ENCODE data around the gene CERK. TPM values are rescaled to one million over a fixed set of nuclear protein-coding genes. Genes with fewer than 3 reads are reported as not detected.
"Not testable (repeated sequence)": the region's sequence is repeated elsewhere in the genome, so short reads cannot be mapped to it uniquely, and the experiment has no call there.

CERK gene
- polyA plus RNA-seq, 4 donors = 50.5 to 58.6 (median 52.7) TPM

DNA sequence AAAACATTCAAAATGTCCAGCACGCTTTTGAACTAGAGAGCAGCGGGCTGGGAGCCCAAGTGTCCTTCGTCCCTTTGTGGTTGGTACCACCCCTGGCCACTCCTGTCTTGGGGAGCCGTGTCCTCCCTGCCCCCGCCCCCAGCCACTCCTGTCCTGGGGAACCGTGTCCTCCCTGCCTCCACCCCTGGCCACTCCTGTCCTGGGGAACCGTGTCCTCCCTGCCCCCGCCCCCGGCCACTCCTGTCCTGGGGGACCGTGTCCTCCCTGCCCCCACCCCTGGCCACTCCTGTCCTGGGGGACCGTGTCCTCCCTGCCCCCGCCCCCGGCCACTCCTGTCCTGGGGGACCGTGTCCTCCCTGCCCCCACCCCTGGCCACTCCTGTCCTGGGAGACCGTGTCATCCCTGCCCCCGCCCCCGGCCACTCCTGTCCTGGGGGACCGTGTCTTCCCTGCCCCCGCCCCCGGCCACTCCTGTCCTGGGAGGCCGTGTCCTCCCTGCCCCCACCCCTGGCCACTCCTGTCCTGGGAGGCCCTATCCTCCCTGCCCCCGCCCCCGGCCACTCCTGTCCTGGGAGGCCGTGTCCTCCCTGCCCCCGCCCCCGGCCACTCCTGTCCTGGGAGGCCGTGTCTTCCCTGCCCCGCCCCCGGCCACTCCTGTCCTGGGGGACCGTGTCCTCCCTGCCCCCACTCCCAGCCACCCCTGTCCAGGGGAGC lies 102.9 kb downstream of the CERK start:
- DNase-seq (ENCODE audit: low read depth in 4 of 4, low spot score in 2 of 4) = not testable (repeated sequence)

Other genes with a start within 250 kb of the CERK start
- 10 to 100 TPM; 21.5 to 28.6 (median 26.5) TPM for gene CELSR1, start 200.6 kb downstream of the CERK start, polyA plus RNA-seq (ENCODE audit: insufficient read length in 4 of 4)
- 10 to 100 TPM; 18.5 to 25.1 (median 22.0) TPM for gene GRAMD4, start 117.9 kb downstream of the CERK start, polyA plus RNA-seq (ENCODE audit: insufficient read length in 4 of 4)
- gene TBC1D22A, start 24.4 kb upstream of the CERK start, polyA plus RNA-seq (ENCODE audit: insufficient read length in 4 of 4) = 10 to 100 TPM; 17.1 to 19.2 (median 18.4) TPM